GM12873 (cell line): ENCODE measurements around the gene PLET1.

ENCODE experiments used
- TF ChIP-seq, protein P1 (sequence below): IDR thresholded peaks from 2 replicates; pipeline ENCODE4 v1.5.1; 2012; ENCODE audit warnings: low read depth, mild to moderate bottlenecking, moderate library complexity, low read length, control low read depth; ENCODE audit not compliant: insufficient read depth; ENCODE audit errors: missing control alignments

PLET1 gene

DNA sequence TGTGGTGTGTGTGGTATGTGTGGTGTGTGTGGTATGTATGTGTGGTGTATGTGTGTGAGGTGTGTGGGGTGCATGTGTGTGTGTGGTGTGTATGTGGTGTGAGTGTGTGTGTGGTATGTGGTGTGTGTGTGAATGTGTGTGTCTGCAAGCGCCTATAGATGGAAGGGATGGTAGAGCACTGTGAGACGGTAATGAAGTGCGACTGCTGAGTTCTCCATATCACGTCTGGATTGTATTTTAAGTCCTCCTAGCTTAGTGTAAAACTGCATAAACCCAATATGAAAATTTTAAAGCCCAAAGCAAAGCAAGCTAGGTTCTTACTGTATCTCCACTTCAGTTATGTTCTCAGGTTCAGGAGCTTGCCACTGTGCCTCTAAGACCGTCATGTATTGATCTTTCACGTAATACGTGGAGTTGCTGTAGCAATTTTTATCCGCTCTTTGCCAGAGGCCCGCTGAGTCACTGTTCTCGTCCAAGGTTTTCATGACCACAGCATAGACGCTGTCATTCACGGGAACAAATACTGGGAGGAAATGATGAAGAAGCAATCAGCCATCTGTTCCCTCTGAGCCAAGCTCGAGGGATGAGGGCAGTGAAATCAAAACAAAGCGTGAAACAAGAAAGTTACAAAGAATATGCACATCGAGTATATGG is 5.5 kb downstream of the PLET1 start:
- TF ChIP-seq, protein P1, sequence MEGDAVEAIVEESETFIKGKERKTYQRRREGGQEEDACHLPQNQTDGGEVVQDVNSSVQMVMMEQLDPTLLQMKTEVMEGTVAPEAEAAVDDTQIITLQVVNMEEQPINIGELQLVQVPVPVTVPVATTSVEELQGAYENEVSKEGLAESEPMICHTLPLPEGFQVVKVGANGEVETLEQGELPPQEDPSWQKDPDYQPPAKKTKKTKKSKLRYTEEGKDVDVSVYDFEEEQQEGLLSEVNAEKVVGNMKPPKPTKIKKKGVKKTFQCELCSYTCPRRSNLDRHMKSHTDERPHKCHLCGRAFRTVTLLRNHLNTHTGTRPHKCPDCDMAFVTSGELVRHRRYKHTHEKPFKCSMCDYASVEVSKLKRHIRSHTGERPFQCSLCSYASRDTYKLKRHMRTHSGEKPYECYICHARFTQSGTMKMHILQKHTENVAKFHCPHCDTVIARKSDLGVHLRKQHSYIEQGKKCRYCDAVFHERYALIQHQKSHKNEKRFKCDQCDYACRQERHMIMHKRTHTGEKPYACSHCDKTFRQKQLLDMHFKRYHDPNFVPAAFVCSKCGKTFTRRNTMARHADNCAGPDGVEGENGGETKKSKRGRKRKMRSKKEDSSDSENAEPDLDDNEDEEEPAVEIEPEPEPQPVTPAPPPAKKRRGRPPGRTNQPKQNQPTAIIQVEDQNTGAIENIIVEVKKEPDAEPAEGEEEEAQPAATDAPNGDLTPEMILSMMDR, result no peak

- TF ChIP-seq, protein P1, result no peak
These were observed 6.9 kb downstream of the PLET1 start for GRCh38 chr11:112253605-112254242.

- TF ChIP-seq, protein P1, result no peak
These were observed 10.6 kb downstream of the PLET1 start for GRCh38 chr11:112249871-112250610.

DNA sequence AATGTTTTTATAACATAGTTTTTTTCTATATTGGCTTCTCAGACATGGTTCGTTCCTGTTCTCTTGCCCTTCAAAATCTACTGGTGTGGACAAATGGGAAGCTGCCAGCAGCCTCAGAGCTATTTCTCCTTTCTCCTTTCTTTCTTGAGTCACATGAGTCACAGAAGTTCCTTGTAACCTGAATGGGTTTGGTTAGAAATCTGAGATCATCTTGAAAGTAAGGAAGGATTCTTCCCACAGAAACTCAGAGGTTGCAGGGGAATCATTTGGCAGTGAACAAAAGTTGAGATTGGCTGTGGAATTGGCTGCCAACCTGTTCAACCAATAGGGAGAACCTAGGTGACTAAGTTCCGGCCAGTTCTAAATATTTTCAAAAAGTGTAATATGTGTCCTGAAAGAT is 12.5 kb downstream of the PLET1 start:
- TF ChIP-seq, protein P1, result no peak

DNA sequence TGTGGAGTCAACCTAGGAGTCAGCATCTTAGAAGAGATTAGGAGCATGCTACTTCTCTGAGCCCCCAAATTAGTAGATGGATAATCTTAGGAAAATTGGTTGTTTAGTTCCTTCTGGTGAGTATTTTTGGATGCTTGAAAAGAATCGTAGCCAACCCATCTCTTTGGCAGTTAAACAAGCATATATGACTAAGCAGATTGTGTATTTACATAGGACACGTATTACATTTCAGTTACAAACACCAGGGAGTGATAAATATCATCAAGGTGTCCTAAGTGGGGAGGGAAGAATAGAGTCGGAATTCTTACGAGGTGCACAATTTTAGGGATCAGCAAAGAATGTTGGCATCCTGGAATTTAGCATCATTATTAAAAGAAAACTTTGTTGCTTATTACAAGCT is 13.5 kb downstream of the PLET1 start:
- TF ChIP-seq, protein P1, result no peak

DNA sequence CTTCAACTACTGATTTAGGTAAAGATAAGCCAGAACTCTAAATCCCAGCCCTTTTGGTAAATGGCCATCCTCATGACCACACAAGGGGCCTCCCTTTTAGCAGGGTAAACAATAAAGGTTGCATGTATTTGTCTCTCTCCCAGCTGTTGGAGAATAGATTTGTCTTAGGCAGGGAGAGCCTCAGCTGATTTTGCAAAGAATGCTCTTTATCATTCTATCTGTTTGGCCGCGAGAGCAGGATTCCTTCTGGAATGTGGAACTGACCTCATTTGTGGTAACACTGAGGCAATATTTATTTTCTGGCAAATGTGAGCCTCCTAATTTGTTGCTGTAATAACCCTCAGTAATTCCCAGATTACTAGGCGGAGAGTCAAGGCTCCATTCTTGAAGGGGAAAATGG is 19.2 kb downstream of the PLET1 start:
- TF ChIP-seq, protein P1, result no peak

GRCh38 chr11:112238041-112238440 is 22.6 kb downstream of the PLET1 start:
- TF ChIP-seq, protein P1, result no peak
